Prostate gland (tissue), 2 donors: ENCODE data around the gene GALNT15.

Source experiments
- POLR2A ChIP-seq: fragments of 450-650 bp; IDR thresholded peaks from one replicate; pipeline ENCODE4 v1.6.1; 2016; ENCODE audit warnings: antibody characterized with exemption, mild to moderate bottlenecking
- TF ChIP-seq, protein P1 (sequence below), 4 experiments: fragments of 200-600 bp in 2 of 4; fragments of 450-650 bp in 2 of 4; sonication (generic) in 2 of 4; IDR thresholded peaks; 1 replicate in 3 of 4; 2 replicates in 1 of 4; pipeline ENCODE4 v1.5.1; 2016 to 2019; ENCODE audit warnings: antibody characterized with exemption in 4 of 4, mild to moderate bottlenecking in 2 of 4, moderate library complexity in 2 of 4

DNA sequence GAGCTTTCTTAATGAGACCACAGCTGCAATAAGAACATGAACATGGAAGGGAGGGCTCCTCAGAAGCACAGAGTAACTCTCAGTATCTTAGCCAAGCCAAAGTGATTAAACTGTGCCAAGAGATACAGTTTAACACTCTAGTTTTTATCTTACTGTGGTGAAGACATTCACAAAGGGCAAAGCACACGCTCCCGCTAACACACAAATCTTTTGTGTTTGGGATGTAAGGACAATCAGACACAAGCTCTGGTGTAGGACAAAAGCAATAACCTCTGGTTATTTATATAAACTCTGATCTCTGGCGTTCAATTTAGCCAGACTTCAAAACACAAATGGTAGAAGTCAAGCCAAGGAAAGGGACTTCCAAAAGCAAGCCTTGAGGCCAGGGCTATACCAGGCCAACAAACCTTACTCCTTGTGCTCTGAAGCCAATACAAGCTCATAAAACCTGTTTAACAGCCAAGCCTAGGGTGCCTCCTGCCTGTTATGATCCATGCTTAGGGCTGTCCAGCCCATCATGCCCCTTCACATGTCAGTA lies 62.4 kb downstream of the GALNT15 start:
- no peak for TF ChIP-seq POLR2A
- TF ChIP-seq, protein P1, sequence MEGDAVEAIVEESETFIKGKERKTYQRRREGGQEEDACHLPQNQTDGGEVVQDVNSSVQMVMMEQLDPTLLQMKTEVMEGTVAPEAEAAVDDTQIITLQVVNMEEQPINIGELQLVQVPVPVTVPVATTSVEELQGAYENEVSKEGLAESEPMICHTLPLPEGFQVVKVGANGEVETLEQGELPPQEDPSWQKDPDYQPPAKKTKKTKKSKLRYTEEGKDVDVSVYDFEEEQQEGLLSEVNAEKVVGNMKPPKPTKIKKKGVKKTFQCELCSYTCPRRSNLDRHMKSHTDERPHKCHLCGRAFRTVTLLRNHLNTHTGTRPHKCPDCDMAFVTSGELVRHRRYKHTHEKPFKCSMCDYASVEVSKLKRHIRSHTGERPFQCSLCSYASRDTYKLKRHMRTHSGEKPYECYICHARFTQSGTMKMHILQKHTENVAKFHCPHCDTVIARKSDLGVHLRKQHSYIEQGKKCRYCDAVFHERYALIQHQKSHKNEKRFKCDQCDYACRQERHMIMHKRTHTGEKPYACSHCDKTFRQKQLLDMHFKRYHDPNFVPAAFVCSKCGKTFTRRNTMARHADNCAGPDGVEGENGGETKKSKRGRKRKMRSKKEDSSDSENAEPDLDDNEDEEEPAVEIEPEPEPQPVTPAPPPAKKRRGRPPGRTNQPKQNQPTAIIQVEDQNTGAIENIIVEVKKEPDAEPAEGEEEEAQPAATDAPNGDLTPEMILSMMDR (IDR thresholded peaks at IDR 0.05), result no peak
